ENCODE results near the gene SLC25A27.

The SLC25A27 gene

DNA sequence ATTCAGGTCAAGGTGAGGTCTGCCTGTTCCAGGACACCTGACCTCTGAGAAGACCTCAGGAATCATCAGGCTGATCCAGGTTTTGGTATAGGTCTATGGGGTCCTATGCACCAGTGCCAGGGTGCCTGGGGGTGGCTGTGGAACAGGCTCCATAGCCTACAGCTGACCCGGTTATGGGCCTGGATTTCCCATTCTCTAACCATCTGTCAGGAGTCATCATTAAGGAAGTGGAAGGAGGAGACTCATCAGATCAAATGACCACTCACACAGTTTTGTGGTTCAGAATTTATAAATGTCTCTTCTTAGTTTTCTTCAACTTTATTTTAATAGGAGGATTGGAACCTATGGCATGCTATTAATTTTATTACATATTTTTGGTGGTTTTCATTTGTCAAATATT is 67.6 kb downstream of the SLC25A27 start:
- H3K9me3 ChIP-seq (ENCODE audit: severe bottlenecking) = peaks cover 2% of the 10 kb centered on the region
- no peak for TF ChIP-seq CTCF (IDR thresholded peaks at IDR 0.05; ENCODE audit: low read depth, low read length)
- no peak for DNase-seq
- no peaks in the 10 kb centered on the region for H3K36me3 ChIP-seq
- no peak overlapping the region for H3K4me3 ChIP-seq (ENCODE audit: low read depth, low read length)
- no peaks in the 10 kb centered on the region for H3K27me3 ChIP-seq (ENCODE audit: insufficient read depth, low read depth, severe bottlenecking)
- no peak overlapping the region for H3K27ac ChIP-seq

Data from WERI-Rb-1 (cell line).